A549 (cell line): Measurements from ENCODE around the gene BCL6B.

Source experiments
- HOXA7 ChIP-seq: fragments of 250-450 bp; sonication (Bioruptor Pico); IDR thresholded peaks from 2 replicates; pipeline ENCODE4 v1.5.0; 2020; ENCODE audit warnings: mild to moderate bottlenecking, moderate library complexity
- TF ChIP-seq, protein P1 (sequence below): fragments of >200 bp; sonication (Bioruptor Twin); formaldehyde crosslinking; IDR thresholded peaks from 3 replicates; pipeline ENCODE4 v1.5.1; 2016
- TF ChIP-seq, protein P2 (sequence below): fragments of >200 bp; sonication (Bioruptor Twin); formaldehyde crosslinking; IDR thresholded peaks from 2 replicates; pipeline ENCODE4 v1.6.1; 2016
- TF ChIP-seq, protein P3 (sequence below): IDR thresholded peaks from 2 replicates; pipeline ENCODE4 v1.6.1; 2012

DNA sequence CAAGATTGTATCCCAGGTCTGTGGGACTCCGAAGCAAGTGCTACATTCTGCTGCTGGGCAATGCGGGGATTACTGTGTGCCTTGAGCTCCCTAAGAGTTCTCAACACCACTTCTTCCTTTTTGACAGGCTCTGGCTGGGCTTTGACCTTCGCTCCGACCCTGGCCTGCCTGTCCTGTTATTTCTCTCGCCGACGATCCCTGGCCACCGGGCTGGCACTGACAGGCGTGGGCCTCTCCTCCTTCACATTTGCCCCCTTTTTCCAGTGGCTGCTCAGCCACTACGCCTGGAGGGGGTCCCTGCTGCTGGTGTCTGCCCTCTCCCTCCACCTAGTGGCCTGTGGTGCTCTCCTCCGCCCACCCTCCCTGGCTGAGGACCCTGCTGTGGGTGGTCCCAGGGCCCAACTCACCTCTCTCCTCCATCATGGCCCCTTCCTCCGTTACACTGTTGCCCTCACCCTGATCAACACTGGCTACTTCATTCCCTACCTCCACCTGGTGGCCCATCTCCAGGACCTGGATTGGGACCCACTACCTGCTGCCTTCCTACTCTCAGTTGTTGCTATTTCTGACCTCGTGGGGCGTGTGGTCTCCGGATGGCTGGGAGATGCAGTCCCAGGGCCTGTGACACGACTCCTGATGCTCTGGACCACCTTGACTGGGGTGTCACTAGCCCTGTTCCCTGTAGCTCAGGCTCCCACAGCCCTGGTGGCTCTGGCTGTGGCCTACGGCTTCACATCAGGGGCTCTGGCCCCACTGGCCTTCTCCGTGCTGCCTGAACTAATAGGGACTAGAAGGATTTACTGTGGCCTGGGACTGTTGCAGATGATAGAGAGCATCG, 15.4 kb downstream of the BCL6B start:
- TF ChIP-seq, protein P1, sequence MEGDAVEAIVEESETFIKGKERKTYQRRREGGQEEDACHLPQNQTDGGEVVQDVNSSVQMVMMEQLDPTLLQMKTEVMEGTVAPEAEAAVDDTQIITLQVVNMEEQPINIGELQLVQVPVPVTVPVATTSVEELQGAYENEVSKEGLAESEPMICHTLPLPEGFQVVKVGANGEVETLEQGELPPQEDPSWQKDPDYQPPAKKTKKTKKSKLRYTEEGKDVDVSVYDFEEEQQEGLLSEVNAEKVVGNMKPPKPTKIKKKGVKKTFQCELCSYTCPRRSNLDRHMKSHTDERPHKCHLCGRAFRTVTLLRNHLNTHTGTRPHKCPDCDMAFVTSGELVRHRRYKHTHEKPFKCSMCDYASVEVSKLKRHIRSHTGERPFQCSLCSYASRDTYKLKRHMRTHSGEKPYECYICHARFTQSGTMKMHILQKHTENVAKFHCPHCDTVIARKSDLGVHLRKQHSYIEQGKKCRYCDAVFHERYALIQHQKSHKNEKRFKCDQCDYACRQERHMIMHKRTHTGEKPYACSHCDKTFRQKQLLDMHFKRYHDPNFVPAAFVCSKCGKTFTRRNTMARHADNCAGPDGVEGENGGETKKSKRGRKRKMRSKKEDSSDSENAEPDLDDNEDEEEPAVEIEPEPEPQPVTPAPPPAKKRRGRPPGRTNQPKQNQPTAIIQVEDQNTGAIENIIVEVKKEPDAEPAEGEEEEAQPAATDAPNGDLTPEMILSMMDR = no peak
- TF ChIP-seq HOXA7 (CRISPR knock-in tag) = no peak
- TF ChIP-seq, protein P2, sequence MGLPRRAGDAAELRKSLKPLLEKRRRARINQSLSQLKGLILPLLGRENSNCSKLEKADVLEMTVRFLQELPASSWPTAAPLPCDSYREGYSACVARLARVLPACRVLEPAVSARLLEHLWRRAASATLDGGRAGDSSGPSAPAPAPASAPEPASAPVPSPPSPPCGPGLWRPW = no peak
- TF ChIP-seq, protein P3, sequence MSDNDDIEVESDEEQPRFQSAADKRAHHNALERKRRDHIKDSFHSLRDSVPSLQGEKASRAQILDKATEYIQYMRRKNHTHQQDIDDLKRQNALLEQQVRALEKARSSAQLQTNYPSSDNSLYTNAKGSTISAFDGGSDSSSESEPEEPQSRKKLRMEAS = no peak
